GM11168 (cell line): ENCODE results near the gene SCAI.

Source experiments
- in situ Hi-C: fragments of 300-500 bp; cut with MboI; formaldehyde crosslinking; loops from one replicate; pipeline ENCODE4 v1.12.0; 2022; ENCODE audit warnings: low sequenced_read_pairs; ENCODE audit not compliant: unreplicated experiment

SCAI gene

DNA sequence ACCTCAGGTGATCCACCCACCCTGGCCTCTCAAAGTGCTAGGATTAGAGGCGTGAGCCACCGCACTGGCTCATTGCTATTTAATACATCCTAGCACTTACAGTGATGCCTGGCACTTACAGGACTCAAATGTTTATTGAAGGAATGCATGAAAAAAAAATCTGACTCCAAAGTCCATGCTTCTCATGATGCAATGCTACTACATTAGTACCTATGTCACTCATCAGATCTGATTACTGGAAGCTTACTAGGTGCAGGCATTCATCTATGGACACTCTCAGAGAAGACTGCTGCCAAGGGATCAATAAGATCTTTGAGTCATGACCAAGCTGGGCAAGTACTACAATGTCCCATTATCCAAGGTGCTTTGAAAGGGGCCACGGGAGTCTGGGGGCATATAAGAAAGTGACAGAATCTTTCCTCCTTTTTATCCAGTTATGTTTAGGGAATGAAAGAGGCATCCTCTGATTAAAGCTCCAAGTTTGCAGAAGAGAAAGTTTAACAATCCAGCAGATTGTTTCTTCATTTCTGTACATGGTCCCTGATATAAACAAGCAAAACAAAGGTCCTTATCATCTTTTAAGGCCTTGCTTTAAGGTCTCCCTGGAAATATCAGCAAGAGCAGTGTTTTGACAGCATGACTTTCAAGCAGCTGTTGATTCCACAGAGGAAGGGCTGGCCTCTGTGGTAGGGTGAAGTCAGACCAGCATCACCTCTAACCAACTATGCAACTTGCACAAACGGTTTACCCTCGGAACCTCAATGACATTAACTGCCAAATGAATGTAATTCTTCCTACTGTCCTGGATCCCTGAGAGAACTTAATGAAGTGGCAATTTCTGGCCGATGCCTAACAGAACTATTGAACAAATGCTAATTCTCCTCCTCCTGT is 245.5 kb downstream of the SCAI start:
- in situ Hi-C loops = no loop called here

DNA sequence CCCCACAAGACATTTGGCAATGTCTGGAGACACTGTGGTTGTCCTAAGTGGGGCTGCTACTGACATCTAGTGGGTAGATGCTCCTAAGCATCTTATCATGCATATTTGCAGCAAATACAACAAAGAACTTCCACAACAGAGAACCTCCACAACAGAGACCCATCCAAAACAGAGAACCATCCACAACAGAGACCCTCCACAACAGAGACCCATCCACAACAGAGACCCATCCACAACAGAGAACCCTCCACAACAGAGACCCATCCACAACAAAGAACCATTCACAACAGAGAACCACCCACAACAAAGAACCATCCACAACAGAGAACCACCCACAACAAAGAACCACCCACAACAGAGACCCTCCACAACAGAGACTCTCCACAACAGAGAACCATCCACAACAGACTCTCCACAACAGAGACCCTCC is 248.6 kb downstream of the SCAI start:
- in situ Hi-C loops = no loop called here

DNA sequence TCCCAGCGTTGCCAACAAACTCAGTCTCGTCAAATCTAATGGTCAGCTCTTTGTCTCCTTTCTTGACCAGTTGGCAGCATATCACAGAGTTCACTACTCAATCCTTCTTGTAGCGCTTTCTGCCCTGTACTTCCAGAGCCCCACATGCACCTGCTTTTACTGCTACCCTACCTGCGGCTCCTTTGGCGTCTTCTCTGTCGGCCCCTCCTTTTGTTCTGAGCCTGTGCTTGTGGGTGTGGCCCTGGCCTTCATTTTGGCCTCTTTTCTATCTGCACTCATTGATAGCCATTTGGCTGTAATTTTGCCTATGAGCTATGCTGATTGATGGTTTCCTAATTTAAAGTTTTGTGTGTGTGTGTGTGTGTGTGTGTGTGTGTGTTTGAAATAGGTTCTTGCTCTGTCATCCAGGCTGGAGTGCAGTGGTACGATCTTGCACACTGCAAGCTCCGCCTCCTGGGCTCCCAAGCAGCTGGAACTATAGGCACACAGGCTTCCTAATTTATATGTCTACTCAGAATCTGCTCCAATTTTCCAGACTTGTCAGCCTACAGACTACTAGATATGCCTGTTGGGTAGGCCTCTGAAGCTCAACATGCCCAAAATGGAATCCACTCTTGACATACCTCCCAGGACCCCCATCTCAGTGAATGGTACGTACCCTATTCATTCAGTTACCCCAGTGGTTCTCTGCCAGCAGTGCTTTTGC is 249.1 kb downstream of the SCAI start:
- in situ Hi-C loops = no loop called here
